Cerebellar nuclear complex (tissue), 1 donor: ENCODE measurements around the gene TTC21A.

ENCODE experiments used
- DNase-seq, 2 experiments: peaks; one replicate each; lab custom pipeline; 2025; lab: John Stamatoyannopoulos, UW

Gene TTC21A

GRCh38 chr3:39181408-39182335 lies 74.2 kb downstream of the TTC21A start:
- DNase-seq: no peak

DNA sequence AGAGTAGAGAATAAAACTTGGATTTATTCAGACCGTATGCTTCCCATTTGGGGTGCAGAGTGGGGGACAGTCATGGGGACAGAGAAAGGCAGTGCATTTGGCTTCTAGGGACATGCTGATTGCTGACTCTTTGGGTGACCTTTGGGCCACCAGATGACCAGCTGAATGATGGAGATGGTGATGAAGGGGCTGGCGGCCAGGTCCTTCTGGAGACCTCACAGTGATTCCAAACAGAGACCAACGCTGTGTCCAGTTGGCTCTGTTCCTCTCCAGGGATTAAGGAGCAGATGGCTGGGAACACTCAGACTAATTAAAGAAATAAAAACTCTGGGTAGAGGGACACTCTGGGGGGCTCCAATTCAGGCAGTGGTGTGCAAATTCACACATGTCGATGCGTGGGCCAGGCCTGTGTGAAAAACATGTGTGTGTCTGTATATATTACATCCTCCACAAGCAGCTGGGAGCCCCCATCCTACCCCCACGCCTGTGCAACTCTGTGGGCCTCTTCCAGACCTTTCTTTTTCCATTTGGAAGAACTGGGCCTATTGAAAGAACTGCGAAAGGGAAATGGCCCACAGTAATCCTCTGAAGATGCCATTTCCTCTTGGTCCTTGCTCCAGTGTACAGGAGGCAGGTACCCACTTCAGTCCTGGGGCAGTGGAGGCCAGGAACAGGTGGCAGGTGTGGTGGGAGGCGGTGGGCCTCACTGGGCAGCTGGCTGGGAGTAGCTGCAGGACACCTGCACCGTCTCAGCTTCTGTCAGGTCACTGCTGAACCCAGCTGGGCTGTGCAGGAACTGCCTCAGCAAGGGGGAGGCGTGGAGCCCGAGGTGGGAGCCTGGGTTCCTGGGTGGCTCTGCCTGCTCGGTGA lies 76.0 kb downstream of the TTC21A start:
- DNase-seq: no peak

DNA sequence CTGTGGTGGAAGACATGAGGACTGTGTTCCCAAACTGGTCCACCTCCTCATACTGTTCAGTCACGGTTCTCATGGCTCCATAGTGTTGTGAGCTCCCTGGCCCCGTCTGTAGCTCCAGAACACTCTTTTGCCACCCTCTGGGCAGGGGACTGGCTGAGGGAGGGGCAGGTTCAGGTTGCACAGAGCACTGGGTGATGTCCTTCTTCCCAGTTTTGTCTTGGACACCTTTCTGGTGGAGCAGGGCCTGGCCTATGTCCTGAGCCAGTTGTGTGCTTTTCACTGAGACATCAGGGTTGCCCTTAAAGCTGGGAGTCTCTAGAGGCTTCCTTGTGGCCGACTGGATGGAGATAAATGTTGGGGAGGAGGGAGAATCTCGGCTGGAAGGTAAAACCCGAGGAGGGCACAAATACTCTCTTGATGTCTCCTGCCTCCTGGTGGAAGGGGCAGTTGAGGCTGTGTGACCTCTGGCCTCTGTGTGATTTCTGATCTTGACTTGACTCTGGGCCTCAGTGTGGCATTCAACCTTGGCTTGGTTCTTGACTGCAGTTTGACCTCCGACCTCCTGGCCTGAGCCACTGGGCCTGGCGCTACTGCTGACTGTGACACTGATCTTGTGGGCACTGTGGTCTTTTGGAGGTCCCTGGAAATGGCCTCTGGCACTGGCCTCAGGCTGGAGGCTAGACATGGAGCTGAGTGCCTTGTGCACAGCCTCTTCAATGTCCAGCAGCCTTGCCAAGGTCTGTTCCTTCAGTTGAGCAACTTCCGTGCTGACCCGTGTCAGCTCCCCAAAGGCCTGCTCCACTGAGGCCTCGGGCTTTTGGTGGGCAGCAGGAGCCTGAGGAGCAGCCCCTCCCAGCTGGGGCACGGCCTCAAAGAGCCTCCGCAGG lies 76.8 kb downstream of the TTC21A start:
- DNase-seq: no peak

GRCh38 chr3:39184968-39185285 lies 77.4 kb downstream of the TTC21A start:
- no peak for DNase-seq

DNA sequence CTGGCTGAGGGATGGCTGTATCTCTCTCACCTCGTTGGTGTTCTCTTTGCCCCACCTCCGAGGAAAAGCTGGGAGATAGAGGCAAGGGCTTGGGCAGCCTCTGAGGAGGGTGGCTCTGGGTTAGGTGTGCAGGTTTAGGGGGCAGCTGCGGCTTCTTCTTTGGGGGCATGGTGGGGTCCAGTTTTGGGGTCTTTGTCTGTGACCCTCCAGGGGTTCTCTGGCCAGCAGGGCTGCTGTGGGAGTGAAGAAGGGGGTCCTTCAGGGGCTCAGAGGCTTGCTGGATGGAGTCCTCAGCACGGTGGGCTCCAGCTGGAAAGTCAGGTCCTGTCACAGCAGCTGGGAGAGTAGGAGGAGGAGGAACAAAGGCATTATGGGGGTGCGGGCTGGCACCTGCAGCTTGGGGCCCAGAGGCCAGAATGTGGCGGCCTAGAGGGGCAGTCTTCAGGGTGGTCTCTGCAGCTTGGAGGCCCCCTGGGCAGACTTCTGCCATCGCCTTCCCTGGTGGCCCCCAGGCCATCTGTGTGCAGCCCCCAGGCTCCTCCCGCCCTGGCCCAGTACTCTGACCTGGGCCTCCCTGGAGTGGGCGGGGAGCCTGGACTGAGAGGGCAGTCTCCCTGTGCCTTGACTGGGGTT lies 78.0 kb downstream of the TTC21A start:
- DNase-seq: no peak

- no peak for DNase-seq
Measured at GRCh38 chr3:39185959-39186691, 78.6 kb downstream of the TTC21A start.

DNA sequence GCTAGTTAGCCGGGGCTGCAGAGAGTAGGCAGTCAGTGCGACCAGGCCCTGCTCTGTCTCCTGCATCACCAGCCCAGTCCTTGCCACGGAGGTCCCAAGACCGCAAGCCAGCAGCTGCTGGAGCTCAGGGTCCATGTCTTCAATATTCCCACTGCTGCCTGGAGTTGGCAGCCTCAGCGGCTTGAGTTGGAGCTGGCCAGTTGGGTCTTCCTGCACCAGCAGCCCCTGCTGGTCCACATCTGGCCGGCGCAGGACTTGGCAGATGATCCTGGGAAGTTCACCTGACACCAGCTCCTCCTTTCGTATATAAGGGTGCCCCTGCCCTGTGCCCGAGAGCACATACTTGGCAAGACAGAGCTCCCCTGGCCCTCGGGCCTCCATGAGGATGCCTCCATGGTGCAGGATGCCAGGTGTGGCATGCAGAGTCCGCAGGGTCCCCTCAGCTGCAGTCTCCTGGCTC lies 79.2 kb downstream of the TTC21A start:
- no peak for DNase-seq

DNA sequence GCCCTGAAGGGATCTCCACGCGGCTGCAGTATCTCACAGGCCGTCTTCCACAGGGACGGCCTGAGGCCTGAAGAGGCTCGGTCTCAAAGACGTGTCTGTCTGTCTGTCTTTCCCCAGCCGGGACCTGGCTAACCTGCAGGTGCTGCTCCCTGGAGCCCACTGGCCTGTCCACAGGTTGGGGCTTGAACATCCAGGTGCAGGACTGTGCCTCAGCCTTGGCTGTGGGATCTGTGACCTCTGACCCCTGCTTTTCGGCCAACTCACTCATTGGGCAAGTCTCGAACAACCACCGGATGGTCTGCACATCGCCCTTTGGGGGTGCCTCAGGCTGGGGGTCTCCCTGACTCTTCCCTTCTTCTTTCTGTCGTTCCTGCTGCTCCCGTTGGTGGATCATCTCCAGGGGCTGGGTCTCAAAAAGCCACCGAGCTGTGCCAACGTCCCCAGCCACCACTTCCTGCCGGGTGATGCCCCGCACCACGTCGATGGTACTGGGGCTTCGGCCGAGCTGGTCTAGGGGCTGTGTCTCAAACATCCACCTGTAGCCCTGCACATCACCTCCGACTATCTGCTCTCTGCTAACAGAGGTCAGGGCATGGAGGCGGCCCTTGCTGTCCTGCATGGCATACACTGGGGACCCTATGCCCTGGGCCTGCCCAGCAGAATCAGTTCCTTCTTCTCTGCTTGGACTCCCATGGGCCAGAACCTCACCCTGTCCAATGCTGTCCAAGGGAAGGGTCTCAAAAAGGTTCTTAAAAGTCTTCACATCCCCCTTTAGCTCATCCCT lies 80.1 kb downstream of the TTC21A start:
- no peak for DNase-seq
